Ecto neural progenitor cell (in vitro differentiated cells): ENCODE data around the gene NOP56.
A peak's percentile ranks its signal among the peaks of the same experiment; 100 is the strongest.
"Not testable (repeated sequence)": the region's sequence is repeated elsewhere in the genome, so short reads cannot be mapped to it uniquely, and the experiment has no call there.

Experiments used
- DNase-seq: peaks from one replicate; pipeline ENCODE4 v3.0.0-alpha.2; 2018; ENCODE audit warnings: low spot score

The NOP56 gene

DNA sequence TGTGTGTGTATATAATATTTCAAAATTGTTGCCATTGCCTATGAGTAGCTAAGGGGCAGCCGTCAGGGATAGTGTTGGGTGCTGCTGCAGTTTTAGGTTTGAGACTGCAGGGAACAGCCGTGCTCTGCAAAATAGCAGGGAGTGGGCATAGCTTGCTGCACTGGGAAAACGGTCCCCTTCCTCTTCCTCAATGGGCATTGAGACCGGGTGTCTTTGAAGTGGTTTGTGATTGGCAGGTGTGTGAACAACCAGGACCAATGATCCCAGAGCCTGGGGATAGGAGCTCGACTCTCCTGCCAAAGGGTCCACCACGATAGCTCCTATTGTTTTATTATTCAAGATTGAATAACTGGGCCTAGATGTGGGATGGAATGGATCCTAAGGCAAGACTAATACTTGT is 35.1 kb downstream of the NOP56 start:
- no peak for DNase-seq

DNA sequence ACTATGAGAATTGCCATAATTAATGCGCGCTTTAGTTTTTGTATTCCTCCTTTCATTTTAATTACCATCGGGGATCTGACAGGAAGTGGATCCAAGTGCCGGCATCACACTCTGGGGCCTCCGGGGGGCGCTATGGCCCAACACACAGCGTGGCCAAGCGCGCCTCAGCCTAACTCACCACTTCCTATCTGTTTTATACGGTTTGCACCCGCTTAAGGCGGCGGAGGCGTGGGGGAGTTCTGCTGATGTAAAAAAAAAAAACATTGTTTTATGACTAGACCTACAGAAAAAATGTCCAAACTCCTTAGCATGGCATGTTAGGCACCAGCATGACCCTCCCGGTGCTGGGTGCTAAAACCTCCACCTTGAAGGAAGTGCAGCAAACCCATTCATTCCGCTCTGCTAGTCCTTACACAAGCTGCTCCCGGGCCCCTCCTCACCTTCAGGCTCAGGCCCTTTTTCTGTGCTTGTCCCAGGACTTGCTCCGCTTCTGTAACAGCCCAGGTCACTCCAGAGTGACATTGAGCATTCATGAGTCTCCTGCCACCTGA is 35.7 kb downstream of the NOP56 start:
- peak; percentile 79 for DNase-seq

DNA sequence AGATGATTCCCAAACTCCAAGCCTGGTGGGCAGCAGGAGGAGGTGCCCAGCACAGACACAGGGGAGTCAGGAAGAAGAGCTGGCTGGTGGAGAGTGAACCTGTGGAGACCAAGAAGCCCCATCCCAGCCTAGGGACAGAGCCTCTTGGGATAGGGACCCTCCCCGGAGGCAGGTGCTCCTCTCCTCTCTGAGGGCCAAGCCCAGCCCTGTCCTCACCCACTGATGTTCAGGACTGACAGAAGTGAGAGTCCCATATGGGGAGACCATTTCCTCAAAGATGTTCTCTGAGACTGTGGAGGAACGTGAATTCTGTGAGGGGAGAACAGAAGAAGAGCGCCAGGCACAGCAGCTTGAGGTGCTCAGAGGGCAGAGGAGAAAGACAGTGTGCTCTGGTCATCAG is 37.8 kb downstream of the NOP56 start:
- no peak for DNase-seq

DNA sequence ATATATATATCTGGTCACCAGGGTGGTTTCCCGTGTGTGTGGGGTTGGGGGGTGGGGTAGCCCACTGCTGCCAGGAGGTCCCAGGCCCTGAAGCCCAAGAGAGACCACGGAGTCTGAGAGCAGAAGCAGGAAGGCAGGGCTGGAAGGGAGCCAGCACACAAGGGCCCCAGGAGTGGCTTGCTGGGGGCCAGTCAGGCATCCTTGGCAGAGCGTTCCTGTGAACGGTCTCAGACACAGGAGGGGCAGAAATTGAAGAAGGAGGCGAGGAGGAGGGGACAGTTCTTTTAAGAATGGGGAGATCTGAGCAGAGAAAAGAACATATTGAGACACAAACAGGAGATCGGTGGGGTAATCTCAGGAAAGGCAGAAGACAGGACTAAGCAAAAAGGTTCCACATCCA is 38.3 kb downstream of the NOP56 start:
- no peak for DNase-seq

DNA sequence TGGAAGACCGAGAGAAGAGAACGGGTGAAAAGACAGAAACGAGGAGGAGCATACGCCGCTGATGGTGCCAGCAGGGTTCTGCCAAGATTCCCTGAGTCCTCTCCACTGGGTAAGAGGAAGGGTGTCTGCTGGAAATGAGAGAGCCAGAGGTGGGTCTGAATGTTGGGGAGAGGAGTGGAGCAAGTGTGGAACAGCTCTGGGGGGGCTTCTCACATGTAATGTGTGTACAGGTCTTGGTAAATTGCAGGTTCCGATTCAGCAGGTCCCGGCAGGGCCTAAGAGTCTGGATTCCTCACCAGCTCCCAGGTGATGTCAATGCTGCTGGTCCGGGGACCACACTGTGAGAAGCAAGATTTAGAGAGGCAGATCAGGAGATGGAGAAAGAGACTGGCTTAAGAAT is 38.7 kb downstream of the NOP56 start:
- DNase-seq: no peak

DNA sequence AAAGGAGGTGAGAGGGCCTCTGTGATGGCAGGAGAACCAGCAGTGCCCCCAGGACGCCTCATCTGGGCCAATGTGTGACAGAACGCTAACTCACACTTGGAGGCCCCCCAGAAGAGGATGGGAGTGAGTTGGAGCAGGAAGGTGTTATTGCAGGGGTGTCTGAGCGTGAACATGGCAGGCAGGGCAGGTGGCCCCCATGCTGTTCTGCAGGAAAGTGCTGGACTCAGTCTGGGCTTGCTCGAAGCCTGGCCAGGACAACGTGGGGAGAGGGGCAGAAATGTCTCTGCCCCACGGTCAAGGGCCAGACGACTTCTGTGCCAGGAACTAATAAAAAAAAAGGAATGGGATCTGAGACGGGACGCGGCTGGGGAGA is 39.2 kb downstream of the NOP56 start:
- DNase-seq: no peak

DNA sequence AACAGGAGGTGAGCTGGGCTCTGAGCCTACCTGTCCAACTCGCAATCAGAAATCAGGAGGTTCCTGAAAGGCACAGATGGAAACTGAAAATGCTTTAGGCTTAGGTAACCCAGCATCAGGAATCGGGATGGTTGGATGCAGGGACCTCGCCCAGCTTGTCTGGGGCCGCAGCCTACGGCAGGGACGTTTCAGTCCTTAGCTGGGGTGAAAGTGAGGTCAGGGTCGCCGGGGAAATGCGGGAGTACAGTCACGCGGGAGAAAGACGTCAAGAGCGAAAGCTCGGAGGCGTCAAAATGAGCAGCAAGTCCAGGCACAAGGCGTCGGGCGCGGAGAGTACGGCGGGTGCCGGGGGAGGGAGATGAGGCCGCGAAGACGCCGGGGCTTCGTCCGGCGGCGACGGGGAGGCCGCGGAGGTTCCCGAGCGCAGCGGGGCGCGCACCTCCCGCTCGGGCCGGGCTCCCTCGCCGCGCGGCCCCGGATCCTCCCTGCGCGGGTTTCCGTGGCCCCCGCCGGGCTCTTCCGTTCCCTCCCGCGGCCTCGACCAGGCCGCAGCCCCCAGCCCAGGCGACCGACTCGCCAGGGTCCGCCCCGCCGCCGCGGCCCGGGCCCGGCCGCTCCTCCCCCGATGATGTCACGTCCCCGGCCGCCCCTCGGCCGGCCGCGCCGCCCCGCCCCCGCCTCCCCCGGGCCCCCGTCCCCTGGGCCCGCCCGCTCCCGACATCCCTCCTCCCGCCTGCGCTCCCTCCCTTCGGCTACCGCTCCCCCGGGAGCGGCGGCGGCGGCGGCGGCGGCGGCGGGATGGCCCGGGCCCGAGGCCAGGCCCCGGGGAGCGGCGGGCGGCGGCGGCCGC is 39.8 kb downstream of the NOP56 start, which contains the start of gene EBF4:
EBF4 (plus strand) TSS at position 745 of the 850 bp plus-strand sequence. CDS start 866 bp downstream, outside the sequence.
- peak; percentile 73 for DNase-seq

DNA sequence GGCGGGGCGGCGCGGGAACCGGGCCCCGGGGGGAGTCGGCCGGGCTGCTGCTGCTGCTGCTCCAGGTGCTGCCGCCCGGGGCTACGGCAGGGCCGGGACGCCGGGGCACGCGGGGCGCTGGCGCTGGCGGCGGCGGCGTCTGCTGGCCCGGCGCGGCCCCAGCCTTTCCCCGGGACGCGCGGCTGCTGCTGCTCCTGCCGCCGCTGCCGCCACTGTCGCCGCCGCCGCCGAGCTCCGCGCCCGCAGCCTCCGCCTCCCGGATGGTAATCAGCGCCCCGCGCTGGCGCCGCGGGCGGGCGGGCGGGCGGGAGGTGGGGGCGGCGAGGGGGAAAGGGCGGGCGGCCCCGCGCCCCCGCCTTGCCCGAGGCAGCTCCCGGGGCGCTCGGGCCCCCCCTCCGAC is 40.5 kb downstream of the NOP56 start:
- DNase-seq: peak; percentile 66

DNA sequence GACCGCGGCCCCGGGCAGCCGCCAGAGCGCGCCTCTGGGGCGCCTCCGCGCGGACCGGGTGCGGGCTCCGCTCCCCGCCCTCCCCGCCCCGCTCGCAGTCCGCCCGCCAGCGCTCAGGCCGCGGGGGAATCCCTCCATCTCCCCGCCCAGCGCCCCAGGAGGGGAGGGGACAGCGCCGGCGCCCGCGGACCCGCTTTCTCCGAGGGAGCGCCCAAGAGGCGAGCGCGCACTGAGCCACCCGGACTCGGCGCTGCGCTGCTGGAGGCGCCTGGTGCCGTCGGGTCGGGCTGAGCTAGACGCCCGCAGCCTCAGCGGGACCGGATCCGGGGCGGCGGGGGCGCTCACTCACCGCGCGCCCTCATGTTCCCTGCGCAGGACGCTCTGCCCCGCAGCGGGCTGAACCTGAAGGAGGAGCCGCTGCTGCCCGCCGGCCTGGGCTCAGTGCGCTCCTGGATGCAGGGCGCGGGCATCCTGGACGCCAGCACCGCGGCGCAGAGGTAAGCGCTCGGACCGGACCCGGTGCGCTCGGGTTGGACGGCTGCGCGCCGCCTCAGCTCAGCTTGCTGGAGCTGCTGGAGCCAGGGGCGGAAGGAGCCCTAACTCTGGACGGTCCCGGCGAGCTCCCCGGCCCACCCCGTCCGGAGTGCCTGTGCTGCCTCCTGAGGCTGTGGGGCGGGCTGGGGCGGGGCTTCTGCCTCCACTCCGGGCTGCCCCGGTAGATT is 41.0 kb downstream of the NOP56 start:
- peak; percentile 67 for DNase-seq

DNA sequence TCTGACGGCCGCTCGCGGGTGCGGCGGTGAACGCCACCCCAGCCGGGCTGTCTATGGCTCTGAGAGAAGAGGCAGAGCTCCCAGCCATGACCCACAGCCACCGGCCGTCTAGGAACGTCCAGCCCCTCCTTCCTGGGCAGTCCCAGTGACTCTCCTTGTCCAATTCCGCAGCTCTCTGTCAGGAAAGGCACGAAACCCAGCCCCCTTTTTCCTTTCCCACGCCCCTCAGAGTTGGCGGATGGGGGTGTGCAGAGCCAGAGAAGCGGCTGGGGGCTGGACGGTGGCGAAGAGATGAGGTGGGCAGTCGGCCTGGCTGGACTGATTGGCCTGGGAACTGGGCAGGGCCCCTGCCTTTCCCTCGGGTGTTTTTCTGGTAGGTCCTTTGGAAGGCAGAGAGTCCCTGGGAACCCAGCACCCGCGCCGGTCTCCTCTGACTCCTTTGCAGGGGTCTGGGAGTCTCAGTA is 41.6 kb downstream of the NOP56 start:
- no peak for DNase-seq

DNA sequence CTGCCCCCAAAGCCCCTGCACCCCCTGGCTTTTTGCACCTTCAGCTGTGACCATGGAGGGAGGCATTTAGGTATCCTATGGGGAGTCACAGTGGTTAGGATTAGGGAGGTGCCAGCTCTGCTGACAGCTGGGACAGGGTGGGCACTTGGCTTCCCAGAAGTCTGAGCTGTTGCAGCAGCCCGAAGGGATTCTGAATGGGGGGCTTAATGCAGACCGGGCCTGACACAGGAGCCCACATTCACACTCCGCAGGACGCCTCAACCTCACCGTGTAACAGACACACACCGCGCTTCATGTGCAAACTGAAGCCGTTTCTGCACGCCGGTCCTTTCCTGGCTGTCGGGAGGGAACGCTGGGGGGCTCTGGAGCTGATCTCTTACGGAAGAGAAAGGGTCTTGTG is 42.1 kb downstream of the NOP56 start:
- DNase-seq: no peak

DNA sequence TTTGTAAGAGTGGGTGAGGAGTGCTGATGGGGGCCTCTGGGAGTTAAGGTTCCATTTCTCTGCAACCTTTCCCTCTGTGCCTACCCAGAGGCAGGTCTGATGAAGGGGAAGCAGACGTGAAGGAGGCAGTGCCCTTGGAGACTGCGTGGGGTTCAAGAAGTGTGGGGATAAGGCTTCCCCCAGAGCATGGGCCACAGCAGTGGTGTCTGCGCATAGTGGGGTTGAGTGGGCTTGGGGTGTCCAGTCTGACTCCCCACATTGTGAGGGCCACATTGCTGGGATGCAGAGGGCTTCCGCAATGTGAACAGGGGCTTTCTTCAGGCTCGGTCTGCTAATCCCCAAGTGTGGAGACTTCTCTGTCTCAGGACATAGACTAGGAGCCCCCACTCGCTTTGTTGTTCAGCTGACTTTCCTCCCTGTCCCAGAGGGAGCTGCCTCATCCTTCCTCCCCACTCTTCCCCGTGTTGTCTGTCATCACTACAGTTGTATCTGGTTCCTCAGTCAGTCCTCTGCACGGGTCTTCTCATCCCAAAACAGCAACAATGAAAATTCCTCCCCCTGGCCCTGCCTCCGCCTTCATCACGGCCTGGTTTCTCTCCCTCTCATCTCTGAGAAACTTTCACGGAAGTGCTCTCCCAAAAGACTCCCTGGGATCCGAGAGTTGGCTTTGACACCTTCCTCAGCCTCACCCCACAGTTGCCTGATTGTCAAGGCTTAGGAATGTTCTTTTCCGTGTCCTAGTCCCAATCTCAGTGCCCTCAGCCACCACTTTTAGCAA is 43.0 kb downstream of the NOP56 start:
- DNase-seq: no peak

DNA sequence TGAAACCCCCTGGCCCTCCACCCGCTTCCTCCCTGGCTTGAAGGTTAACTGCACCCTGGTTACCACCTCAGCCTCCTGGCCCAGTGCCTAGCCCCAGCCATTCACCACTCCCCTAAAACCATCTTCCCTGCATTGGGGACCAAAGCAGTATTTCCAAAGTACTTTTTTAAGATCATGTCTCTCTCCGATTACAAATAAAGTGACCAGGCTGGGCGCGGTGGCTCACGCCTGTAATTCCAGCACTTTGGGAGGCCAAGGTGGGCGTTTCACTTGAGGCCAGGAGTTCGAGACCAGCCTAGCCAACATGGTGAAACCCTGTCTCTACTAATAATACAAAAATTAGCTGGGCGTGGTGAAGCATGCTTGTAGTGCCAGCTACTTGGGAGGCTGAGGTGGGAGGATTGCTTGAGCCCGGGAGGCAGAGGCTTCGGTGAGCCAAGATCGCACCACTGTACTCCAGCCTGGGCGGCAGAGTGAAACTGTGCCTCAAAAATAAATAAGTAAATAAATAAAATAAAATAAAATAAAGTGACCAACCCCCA is 43.6 kb downstream of the NOP56 start:
- DNase-seq: not testable (repeated sequence)

DNA sequence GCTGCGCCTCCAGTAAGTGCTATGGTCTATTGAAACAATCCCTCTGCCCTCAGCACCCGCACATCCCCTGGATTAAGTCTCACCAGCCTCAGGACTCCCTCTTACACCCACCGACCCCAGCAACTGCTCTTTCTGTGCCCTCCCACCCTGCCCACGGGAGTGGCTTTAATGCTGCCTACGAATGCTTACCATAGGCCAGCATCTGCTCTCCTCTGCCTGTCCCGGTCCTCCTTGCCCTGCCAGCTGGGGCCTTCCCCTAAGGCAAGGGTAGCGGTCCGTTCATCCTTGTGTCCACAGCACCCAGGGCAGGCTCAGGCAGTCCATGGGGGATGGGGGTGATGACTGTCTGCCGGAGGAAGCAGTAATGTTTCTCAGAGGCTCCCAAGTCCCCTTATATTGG is 44.2 kb downstream of the NOP56 start:
- DNase-seq: no peak

DNA sequence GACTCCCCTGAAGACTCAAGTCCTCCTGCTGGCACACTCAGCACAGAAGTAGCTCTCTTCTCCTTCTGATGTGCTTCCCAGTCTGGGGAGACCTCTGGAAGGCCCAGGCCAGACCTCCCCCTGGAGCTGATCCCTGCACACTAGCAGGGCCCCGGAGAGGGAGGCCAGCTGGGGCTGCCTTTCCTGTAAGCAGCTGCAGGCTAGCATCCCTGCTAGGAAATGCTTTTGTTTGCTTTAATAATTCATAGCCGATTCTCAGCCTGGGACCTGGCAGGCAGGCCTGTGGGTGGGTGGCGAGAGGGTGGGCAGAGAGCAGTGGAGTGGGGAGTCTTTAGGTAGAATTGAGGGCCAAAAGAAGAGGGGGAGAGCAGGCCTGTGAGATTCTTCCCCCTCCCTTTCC is 45.3 kb downstream of the NOP56 start:
- DNase-seq: peak; percentile 35

DNA sequence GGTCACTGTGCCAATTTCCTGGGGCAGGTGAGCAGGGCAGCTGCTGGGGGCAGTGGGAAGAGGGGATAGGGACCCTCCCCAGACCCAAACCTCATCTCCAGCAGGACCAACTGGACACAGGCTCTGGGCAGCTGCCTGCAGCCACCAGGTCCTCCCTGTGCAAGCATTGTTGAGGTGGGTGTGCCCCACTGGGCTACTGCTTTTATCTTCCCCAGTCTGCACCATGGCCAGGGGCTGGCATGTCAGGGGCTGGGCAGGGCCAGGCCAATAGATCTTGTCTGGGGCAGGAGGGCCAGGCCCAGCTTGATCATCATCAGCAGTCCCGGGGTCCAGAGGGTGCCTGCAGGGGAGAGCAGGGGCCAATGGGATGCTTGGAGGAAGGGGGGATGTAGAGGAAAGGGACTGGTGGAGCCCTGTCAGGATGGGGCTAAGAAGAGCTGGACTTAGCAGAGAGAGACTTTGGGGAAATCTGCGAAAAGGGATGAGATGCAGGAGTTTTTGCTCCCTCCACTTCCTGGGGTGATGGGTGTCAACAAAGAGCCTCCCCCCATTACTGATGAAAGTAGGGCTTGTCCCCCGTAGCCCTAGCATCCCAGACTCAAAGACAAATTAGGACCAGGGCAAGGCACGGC is 45.9 kb downstream of the NOP56 start:
- DNase-seq: peak; percentile 31

DNA sequence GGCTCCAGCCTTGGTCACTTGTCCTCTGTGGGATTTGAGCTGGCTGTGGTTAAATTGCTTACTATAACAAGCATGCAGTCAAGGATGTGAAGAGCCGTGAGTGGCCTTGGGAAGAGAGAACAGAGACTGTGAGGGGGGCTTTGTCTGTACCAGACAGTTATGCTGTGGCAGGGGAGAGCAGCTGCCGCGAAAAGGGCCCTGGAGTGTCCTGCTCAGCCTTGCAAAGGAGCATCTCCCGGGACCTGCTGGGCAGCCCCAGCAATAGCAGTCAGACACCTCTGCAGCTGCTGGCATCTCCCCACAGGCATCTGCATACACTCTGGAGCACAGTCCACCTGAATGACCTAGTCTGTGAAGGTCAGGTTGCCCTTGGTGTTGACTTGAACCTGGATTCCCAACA is 46.5 kb downstream of the NOP56 start:
- peak; percentile 46 for DNase-seq

DNA sequence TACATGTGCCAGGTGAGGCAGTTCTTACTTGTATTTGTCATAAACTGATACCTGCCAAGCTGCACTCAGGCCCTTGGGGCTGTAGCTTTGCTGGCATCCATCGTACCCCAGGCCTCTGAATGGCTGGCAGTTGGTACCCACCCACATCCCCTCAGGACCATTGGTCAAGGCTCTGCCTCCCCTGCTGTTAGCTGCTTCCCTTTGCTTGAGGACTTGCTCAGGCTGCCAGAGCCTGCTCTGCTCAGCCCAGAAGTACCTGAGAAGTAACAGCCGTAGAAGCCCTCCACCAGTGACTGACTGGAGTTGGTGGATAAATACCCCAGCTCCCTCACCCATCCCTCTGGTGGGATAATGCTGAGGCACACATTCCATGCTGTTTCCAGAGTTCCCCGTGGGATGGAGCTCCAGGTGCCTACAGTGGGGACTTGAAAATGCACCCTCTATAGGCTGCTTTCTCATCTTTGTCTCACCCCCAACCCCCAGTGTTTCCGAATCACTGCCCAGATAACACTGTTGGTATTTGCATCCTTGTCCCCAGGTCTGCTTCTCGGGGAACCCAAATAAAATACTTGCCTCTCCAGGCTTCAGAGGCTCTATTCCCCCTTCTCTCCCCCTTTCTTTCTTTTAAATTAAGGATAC is 47.5 kb downstream of the NOP56 start:
- DNase-seq: peak; percentile 36

DNA sequence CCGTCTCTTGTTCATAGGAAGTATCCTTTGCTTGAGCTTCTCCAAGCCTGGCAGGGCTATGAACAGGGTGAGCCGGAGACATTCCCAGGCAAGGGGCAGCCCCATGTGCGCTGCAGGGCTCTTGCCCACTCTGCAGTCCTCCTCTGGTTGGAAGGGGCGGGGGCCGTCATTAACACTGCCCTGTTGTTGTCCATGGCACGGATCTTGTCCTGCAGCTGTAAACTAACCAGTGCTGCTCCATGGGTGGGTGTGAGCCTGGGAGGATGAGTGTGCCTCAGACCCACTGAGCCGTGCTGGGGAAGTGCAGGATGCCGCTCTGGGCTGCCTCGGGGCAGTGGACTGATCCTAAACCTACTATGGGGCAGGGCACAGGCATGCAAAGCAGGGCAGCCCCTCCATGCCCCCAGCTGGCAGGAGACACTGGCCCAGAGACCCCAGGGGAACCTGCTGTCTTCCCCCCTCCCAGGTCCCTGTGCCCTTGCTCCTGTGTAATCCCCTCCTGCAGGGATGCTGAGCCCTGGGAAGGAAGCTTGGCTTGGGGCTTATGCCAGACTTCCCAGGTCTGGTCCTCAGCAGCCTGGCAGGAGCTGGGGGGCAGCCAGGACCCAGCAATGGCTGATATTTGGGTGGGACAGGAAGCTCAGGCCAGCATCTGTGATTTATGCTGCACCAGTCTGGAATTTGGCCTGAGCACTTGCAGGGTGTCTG is 48.6 kb downstream of the NOP56 start:
- peak; percentile 54 for DNase-seq

DNA sequence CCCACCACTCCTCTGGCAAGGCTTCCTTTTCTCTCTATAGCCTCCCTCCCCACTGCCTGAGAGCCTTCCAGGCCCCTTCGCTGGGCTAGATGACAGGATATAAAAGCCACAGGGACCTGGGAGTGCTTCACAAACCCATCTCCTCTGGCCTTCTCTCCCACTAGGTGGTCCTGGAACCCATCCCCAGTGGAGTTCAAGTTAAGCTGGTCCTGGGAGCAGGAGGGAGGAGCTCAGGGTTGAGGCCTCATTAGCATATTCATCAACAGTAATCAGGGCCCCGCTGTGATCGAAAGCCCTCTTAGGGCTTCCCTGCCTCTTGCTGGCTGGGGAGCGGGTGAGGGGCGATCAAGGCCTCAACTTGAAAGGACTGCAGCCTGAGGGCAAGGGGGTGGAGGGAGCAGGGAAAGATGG is 49.2 kb downstream of the NOP56 start:
- DNase-seq: peak; percentile 40
